22Rv1 (cell line): ENCODE data around the gene BRD9.
"Not testable (repeated sequence)": the region's sequence is repeated elsewhere in the genome, so short reads cannot be mapped to it uniquely, and the experiment has no call there.

Experiments used
- H3K27ac ChIP-seq: fragments of 450-650 bp; 2 replicates; pipeline ENCODE4 v1.5.1; 2017
- CTCF ChIP-seq: fragments of 450-650 bp; IDR thresholded peaks from 2 replicates; pipeline ENCODE4 v1.5.1; 2017; ENCODE audit warnings: mild to moderate bottlenecking
- ZFX ChIP-seq: fragments of 450-650 bp; IDR thresholded peaks from 2 replicates; pipeline ENCODE4 v1.6.1; 2017; ENCODE audit warnings: antibody characterized with exemption, borderline replicate concordance

Gene BRD9

GRCh38 chr5:884345-885126 lies 8.1 kb downstream of the BRD9 start:
- no peak for TF ChIP-seq CTCF
- TF ChIP-seq ZFX = no peak
- no peak overlapping the region for H3K27ac ChIP-seq

DNA sequence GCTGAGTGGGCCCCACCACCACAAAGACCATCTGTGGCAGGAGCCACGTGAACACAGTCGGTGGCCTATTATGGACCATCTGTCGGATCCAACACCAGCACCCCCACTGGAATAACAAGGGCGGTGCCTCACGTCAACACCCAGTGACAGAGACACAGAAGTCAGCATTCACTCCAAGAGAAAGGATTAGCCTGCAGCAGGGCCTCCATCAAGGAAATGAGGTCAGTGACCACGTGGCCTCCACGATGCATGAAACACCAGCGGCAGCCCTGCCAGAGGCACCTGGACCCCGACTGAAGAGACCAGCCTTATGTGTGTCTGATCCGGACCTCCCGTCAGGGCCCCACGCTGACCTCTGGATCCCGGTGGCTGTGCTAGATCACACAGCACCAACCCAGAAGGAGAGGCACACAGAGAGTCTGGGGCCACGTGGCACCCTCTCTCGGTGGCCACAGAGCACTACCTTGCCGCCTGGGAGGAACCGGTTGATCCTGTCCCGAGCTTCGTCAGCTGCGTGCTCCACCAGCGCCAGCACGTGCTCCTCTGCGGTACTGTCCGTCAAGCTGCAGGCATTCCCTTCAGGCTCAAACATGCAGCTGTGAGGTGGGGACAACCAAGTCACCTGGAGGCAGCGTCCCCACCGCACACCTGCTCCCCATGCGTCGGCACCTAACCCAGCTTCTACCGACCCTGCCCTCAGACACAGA lies 9.0 kb downstream of the BRD9 start:
- no peak for TF ChIP-seq CTCF
- no peak for TF ChIP-seq ZFX
- H3K27ac ChIP-seq = no peak overlapping the region

GRCh38 chr5:882253-883183 lies 10.1 kb downstream of the BRD9 start:
- TF ChIP-seq ZFX = no peak
- TF ChIP-seq CTCF = no peak
- H3K27ac ChIP-seq = no peak overlapping the region

GRCh38 chr5:881551-881935 lies 11.1 kb downstream of the BRD9 start:
- no peak overlapping the region for H3K27ac ChIP-seq
- TF ChIP-seq ZFX (no peak), CTCF (no peak)

GRCh38 chr5:880816-881550 lies 11.6 kb downstream of the BRD9 start:
- TF ChIP-seq ZFX = no peak
- no peak overlapping the region for H3K27ac ChIP-seq

DNA sequence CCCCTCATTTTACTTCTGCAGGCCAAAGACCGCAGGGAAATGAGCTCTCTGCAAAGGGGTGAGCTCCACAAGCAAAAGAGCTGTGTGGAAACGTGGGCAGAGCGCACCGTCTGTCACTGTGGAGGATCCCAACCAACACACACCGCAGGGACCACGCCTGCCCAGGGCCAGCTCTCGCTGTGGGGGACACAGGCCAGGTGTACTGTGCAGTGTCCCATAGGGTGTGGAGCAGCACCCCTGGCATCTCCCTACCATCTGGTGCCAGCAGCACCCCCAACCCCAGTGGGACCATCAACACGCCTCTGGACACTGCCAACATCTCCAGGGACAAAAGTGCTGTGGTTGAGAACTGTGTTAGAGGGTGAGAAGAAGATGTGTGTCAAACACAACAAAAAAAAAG lies 13.9 kb downstream of the BRD9 start:
- not testable (repeated sequence) for H3K27ac ChIP-seq

GRCh38 chr5:878125-878524 lies 14.5 kb downstream of the BRD9 start:
- H3K27ac ChIP-seq = no peak overlapping the region
- TF ChIP-seq CTCF (no peak), ZFX (no peak)
